Limb (tissue), 2 donors: Measurements from ENCODE around the gene KCNQ1.
A peak's percentile ranks its signal among the peaks of the same experiment; 100 is the strongest.

Experiments
- DNase-seq, 2 donors: peaks; one replicate each; pipeline ENCODE4 v3.0.0-alpha.2; 2016; ENCODE audit errors: extremely low spot score in 2 of 2

KCNQ1 gene

GRCh38 chr11:2888266-2888968, 443.6 kb downstream of the KCNQ1 start:
- DNase-seq, result peak; percentile 88 to 95

GRCh38 chr11:2889362-2890273, 444.8 kb downstream of the KCNQ1 start:
- DNase-seq, result no peak

GRCh38 chr11:2890466-2891294, 445.9 kb downstream of the KCNQ1 start:
- DNase-seq, result peak; percentile 77 to 89

- DNase-seq, result peak in 1 of 2 donors; percentile 70
Measured at GRCh38 chr11:2891326-2892214, 446.8 kb downstream of the KCNQ1 start.

DNA sequence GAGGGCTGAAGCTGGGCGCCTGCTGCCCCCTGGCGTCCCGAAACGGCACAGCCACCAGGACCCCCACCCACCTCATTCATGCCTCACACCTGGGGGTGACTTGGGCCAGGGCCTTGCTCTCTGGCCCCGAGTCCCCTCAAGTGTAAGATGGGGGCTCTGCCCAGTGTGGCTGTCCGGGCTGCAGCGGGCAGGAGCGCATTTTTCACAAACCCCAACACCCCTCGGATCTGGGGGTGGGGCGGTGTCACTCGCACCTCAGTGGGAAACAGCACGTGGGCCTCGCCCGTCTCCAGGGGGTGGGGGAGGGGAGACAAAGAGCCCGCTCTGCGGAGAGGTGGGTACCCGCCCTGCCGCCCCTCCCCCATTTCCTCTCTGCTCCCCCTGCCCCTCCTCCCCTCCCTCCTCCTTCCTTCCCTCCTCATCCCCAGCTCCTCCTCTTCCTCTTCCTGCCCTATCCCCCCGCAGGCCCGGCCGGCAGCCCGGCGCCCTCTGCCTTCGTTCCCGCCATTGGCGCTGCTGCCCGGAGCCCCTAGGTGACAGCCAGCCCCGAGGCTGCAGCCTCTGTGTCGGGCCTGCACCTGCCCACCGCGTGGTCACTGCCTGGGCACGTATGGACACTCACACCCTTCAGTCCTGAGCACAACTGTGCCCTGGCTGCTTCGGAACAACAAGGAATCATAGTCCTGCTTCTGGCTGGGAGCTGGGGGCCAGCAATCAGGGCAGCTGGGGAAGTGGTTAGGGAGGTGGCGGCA, 447.6 kb downstream of the KCNQ1 start:
- DNase-seq, result peak; percentile 71 to 89

DNA sequence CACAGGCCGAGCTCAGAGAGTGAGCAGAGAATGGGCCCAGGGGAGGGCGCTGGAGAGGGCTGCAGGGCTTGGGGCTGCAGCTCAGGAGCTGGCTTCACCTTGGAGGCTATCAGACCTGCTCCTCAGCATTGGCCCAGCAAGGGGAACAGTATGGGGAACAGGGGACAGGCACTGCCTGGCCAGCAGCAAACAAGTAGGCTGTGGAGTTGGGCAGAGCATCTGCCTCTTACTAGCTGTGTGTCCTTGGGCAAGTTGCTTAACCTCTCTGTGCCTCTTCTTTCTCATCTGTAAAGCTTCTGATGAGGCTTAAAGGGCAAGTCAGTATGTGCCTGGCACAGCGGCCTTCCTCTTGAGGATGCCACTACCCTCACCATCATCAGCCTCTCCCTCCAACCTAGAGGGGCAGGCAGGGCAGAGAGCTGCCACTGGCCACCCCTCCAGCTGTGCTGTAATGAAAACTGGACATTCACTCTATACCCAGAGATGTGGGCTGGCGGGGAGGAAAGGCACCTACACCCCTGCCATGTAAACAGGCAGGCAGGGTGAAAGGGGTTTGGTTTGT, 448.2 kb downstream of the KCNQ1 start:
- DNase-seq, result no peak

DNA sequence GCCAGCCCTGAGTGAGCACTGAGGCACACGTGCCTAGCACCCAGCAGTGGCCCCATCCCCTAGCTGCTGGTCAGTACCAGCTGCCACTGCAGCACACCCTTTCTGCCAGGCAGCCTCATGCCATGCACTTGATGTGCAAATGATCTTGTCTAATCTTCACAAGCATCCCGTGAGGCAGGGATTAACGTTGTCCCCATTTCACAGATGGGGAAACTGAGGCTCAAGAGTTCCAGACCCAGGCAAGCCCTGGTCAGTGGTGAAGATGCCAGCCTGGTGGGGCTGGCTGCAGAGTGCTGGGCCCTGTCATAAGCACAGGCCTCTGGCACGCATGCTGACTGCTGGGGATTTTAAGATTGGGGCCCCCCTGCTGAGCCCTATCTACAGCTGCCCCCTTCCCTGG, 449.1 kb downstream of the KCNQ1 start:
- no peak for DNase-seq

- DNase-seq, result no peak
Measured at GRCh38 chr11:2896047-2896446, 451.2 kb downstream of the KCNQ1 start.

DNA sequence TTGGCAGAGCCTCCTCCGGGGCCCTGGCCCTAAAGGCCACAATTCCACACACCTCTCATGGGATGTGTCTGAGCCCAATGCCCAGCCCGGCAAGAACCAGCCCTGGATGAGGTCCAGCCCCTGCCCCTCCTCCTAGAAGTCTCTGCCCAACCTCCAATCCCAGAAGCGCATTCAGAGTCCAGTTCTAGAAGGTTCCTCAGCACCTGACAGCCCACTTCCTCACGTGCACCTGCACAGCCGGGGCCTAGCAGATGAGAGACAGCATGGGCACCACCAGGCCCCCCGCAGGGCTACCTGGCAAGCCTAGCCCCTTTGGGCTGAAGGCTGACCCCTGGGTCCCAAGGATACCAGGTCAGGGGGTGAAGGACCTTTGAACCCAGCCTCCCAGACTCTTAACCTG, 452.2 kb downstream of the KCNQ1 start:
- no peak for DNase-seq

GRCh38 chr11:2898366-2899079, 453.7 kb downstream of the KCNQ1 start:
- no peak for DNase-seq
